K562 (cell line): ENCODE data around the gene NUP62. TPM values are rescaled to one million over a fixed set of nuclear protein-coding genes. Genes with fewer than 3 reads are reported as not detected.

Source experiments
- AFF4 ChIP-seq: sonication (generic); formaldehyde crosslinking; IDR thresholded peaks from 2 replicates; pipeline ENCODE4 v1.8.0; 2023; ENCODE audit warnings: mild to moderate bottlenecking, missing genetic modification reagents
- HIVEP1 ChIP-seq: fragments of 250-450 bp; sonication (Bioruptor Pico); IDR thresholded peaks from 2 replicates; pipeline ENCODE4 v1.4.0; 2020; ENCODE audit warnings: mild to moderate bottlenecking
- MCM2 ChIP-seq: fragments of 450-650 bp; IDR thresholded peaks from 2 replicates; pipeline ENCODE4 v1.6.1; 2017; ENCODE audit warnings: low read depth, mild to moderate bottlenecking
- RBM22 ChIP-seq: fragments of 200-400 bp; formaldehyde crosslinking; IDR thresholded peaks from 2 replicates; pipeline ENCODE4 v1.6.1; 2018; ENCODE audit warnings: low read length, low read depth; ENCODE audit not compliant: poor library complexity, severe bottlenecking
- REST ChIP-seq, 2 experiments: fragments of 450-650 bp; formaldehyde crosslinking in 1 of 2; IDR thresholded peaks; 2 replicates each; pipeline versions ENCODE4 v1.4.0 to v1.6.1; 2014 to 2020; ENCODE audit warnings: mild to moderate bottlenecking in 2 of 2, borderline replicate concordance in 1 of 2, low read depth in 1 of 2
- TEAD2 ChIP-seq: fragments of 450-650 bp; IDR thresholded peaks from 2 replicates; pipeline ENCODE4 v1.6.1; 2016; ENCODE audit warnings: missing genetic modification characterization, control low read depth, missing compliant biosample characterization
- TFAP4 ChIP-seq: sonication (generic); formaldehyde crosslinking; IDR thresholded peaks from 2 replicates; pipeline ENCODE4 v1.8.0; 2022; ENCODE audit warnings: missing genetic modification reagents, mild to moderate bottlenecking, moderate library complexity, borderline replicate concordance
- ZNF655 ChIP-seq: fragments of 250-450 bp; sonication (Bioruptor Pico); IDR thresholded peaks from 2 replicates; pipeline ENCODE4 v1.5.0; 2021
- ZNF699 ChIP-seq: fragments of 250-450 bp; sonication (Bioruptor Pico); IDR thresholded peaks from 2 replicates; pipeline ENCODE4 v1.8.0; 2021; ENCODE audit warnings: mild to moderate bottlenecking, moderate library complexity; ENCODE audit not compliant: insufficient replicate concordance
- polyA plus RNA-seq, 8 experiments: library from polyadenylated mRNA; depleted of rRNA in 4 of 8; stranded (reverse) in 5 of 8; unstranded in 3 of 8; fragments of >200 nt; fragmentation: Nextera tagmentation in 2 of 8; fragmentation: Illumina TruSeq in 1 of 8; extraction: Ambion mirVana in 2 of 8; extraction: Trizol in 1 of 8; gene quantifications; 2 replicates each; pipeline versions ENCODE4 v1.2.1 to v1.2.3, GENCODE V29; 2011 to 2014; ENCODE audit warnings: inconsistent platforms in 1 of 8, missing spikeins in 1 of 8
- total RNA-seq, 7 experiments: library from RNA; depleted of rRNA in 6 of 7; stranded (reverse); fragments of >200 nt in 6 of 7; fragmentation: Illumina TruSeq in 2 of 7; extraction: Trizol in 2 of 7; gene quantifications; 2 replicates each; pipeline versions ENCODE4 v1.2.1 to v1.2.3, GENCODE V29; 2011 to 2021; ENCODE audit warnings: low replicate concordance in 1 of 7

The NUP62 gene
- total and polyA plus RNA-seq, 9 of the 15 experiments (the other 6 are each of a cell fraction or from before 2014, with no cell fraction given): 16.9 to 109 (median 66.0) TPM

GRCh38 chr19:49887037-49887664 is 42.2 kb downstream of the NUP62 start (continued):
- TF ChIP-seq REST (IDR thresholded peaks at IDR 0.05; ENCODE audit: borderline replicate concordance): no peak
- no peak for TF ChIP-seq REST (CRISPR knock-in tag; IDR thresholded peaks at IDR 0.05; ENCODE audit: low read depth)
- no peak for TF ChIP-seq HIVEP1 (CRISPR knock-in tag)
- no peak for TF ChIP-seq TFAP4
- TF ChIP-seq RBM22: no peak
- TF ChIP-seq AFF4 (CRISPR knock-in tag): no peak
- TF ChIP-seq ZNF699 (CRISPR knock-in tag): no peak
- no peak for TF ChIP-seq MCM2
- no peak for TF ChIP-seq TEAD2 (tag)
- no peak for TF ChIP-seq ZNF655 (CRISPR knock-in tag)
- TF ChIP-seq, all 486 proteins: peak for 0
